SKM-1 treated with dmso at 0.1 percent for 144 hours (cell line): ENCODE results near the gene MAPKAPK2.
"Not testable (repeated sequence)": the region's sequence is repeated elsewhere in the genome, so short reads cannot be mapped to it uniquely, and the experiment has no call there.

ENCODE experiments used
- DNase-seq: peaks from one replicate; lab custom pipeline; 2025; ENCODE audit not compliant: unreplicated experiment; lab: John Stamatoyannopoulos, UW

Gene MAPKAPK2

DNA sequence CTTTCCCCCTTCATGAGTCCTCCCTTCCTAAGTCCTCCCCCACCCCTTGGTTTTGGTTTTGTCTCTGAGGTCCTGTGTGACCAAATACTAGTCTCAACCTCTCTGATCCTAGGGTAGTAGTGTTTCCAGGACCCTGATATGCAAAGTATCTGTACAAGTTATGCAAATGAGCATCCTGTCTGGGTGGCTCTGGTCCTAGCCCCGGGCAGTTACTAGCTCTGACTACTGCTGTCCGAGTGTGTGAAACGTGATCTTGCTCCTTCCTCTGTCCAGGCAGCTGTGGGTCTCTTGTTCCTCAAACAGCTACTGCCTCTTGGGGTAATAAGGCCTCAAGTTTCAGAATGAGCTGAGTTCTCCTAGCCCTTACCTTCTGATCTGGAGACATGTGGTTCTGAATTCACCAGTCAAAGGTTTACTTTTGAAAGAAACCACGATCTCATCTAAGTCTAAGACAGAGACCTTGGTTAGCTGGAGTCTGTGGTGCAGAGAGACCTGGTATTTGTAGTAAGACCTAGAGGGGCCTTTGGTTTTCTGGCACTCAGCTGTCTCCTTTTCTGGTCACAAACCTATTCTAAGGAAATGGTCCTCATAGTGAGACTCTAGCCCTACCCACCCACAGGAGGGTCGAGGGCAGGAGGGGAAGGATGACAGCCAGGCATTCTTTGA lies 54.8 kb downstream of the MAPKAPK2 start:
- DNase-seq: peak; percentile 84

DNA sequence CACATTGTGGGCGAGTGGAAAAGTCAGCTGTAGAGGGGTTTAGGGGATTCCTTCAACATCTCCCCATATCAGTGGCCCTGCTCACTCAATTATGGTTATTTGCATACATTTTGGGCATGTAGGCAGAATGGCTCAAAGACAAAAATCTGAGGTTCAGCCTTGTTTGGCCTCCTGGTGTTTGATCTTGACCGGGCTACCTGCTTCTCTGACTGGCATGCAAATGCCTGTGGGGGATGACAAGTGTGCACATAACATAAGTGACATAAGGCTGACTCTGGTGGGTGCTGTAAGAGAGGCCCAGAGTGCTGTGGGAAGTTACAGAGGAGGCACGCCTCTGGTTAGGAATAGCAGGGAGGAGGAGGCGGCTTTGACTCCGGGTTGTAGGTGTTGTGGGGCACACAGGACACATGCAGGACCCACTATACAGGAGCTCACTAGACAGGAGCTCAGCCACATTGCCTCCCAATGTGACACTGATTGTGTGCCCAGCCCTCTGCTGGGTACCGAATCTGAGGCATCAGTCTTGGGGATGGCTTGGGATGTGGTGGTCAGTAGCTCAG lies 56.5 kb downstream of the MAPKAPK2 start:
- no peak for DNase-seq

DNA sequence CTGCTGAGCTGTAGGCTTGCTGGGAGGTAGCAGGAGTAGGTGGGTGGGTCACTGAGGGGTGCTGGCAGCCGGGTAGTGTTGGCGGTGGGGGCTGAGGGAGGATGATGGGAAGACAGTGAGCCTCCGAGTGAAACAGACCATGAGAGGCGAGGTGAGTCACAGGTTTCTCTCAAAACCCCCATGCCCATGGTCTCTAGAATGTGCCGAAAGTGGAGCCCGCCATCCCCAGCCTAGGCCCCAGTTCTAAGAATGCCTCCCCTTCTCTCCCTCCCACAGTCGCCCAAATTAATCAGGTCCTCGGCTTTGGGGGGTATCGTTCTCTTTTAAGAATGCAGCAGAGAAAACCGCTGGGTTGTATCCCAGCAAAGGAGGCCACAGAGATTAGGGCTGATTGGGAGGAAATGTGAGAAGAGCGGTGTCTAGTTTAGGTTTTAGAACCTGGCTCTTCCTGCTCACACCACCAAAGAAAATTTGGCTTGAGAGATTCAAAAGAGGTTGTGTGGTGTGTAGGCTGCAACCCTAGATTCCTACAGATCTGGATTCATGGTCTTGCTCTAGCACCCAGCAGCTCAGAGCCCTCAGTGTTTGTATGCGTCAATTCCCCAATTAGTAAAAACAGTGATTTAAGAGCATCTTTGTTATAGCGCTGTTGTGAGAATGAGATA lies 58.1 kb downstream of the MAPKAPK2 start:
- no peak for DNase-seq

DNA sequence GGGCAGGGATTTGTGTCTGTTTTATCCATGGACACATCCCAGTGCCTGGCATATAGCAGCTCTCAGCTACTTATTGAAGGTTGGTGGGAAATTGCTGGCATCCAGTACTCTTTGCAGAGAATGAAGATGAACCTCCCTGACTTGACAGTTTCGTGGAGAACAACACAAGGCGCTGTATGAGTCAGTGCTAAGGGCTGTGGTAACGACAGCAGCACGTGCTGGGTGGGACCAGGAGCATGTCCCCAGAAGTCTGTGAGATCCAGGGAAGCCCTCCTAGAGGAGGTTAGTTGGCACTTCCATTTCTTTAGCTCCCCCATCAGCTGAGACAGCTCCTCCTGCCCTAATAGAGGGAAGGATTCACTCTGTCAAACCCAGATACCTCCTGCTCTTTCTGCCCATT lies 60.0 kb downstream of the MAPKAPK2 start:
- DNase-seq: no peak

DNA sequence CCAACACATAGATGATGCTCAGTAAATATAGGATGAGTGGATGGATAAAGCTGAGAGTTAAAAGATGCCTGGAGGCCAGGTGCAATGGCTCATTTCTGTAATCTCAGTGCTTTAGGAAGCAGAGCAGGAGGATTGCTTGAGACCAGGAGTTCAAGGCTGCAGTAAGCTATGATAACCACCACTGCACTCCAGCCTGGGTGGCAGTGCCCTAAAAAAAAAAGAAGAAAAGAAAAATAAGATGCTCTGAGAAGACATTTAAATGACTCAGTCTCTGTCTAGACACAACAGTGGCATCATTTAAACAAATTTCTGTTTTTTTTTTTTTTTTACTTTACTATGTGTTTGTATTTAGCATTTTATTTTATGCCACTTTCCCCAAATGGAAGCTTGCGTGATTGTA lies 60.6 kb downstream of the MAPKAPK2 start:
- no peak for DNase-seq

DNA sequence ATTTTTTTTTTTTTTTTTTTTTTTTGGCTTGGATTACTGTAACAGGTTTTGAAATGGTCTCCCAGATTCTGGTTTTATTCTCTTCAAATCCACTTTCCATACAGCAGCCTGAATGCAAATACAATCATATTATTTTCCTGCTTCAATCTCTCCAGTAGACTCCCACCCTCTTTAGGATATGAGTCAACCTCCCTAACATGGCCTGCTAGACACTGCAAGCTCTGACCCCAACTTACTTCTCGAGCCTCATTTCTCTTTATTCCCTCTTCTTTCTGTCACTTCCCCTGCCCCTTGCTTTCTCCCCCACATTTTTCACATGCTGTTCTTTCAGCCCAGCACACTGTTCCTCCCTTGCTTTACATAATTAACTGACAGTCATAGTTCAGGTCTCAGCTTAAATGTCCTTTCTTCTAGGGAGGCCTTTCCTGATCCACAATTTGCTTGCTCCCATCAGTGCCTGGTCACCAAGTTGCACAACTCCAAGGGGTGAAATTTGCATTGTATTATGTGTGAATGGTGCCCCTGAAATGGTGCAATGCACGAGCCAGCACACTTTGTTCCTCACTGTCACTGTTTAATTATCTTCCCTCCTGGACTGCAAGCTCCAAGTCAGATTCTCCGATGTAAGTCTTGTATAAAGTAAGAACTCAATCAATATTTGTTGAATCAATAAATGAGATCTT lies 63.8 kb downstream of the MAPKAPK2 start:
- peak; percentile 75 for DNase-seq

DNA sequence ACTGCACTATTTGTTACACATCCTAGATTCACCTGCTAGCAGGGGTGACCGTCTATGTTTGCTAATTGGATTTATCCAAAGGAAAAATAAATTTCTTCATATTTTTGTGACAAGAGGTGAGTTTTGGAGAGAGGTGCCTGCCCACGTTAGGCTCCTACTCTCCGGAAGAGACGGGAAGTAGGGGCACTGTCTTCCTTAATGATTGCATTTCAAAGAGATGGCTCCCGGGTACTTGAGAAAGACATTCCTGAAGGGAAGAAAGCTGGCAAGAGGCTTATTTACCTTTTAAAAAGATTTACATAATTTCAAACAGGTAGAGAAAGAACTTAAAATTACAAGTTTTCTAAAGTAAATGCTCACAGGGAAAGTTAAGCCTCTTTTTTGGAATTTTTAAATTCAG lies 67.2 kb downstream of the MAPKAPK2 start:
- no peak for DNase-seq

DNA sequence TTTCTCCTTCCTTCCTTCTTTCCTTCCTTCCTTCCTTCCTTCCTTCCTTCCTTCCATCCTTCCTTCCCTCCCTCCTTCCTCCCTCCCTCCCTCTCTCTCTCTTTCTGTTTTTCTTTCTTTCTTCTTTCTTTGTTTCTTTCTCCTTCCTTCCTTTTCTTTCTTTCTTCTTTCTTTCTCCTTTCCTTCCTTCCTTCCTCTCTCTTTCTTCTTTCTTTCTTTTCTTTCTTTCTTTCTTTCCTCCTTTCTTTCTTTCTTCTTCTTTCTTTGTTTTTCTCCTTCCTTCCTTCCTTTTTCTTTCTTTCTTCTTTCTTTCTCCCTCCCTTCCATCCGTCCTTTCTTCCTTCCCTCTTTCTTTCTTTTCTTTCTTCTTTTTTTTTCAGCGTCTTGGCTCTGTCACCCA lies 67.8 kb downstream of the MAPKAPK2 start:
- DNase-seq: no peak

DNA sequence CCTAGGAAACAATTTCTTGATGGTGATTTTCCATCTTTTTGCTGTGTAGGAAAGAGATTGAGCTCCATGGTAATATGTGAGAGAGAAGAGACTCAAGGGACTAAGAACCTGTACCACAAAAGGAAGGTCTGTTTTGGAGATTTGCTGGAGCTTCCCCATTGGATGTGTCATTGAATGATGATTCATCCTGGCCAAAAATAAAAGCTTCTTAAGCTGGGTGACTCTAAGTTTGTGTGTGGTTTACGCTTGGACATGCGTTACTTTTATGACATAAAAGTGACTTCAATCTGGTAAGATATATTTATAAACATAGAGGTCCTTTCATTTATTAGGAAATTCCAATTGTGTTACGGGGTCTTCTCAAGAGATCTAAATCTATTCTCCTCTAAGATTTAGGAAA lies 68.4 kb downstream of the MAPKAPK2 start:
- DNase-seq: no peak

DNA sequence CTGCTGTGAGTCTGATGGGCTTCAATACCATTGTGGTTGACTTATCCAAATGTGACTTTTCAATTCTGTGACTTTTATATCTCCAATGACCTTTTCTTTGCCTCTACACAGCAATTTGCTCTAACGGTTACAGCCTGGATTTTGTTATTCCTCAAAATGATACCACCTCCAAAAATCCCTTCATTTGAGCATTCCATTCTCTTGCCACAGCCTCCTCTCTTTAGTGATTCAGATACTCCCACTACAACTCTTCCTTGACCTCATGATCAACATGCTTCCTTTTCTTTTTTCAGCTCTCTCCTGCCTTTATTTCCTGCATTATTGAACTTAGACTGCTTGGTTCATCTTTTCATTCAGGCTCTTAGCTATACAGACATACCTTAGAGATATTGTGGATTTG lies 69.3 kb downstream of the MAPKAPK2 start:
- DNase-seq: no peak

DNA sequence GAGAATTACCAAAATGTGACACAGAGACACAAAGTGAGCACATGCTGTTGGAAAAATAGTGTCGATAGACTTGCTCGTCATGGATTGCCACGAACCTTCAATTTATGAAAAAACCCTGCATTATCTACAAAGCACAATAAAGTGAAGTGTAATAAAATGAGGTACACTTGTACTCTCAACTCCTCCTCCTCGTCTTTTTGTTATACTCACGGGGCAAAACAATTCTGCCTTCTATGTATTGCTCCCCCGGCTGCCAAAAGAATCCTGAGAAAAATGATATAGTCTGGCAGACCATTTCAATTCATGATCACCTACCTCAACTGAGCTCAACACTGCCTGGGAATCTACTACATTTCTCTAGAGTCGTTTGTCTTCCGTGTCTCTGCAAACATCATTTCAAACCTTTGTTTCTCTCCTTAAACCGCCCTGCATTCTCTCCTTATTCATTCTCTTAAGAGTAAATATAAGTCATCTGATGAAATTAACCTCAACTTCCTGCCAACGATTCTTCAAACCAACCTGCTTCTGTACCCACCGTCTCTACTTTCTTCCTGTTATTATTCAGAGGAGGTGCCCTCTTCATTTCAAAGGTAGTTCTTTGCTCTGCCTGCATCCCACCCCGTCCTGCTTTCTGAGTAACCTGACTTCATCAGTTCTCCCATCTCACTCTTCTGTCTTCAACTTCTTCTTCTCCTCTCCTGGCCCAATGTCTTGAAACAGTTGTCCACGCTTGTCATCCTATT lies 73.0 kb downstream of the MAPKAPK2 start:
- peak; percentile 37 for DNase-seq

DNA sequence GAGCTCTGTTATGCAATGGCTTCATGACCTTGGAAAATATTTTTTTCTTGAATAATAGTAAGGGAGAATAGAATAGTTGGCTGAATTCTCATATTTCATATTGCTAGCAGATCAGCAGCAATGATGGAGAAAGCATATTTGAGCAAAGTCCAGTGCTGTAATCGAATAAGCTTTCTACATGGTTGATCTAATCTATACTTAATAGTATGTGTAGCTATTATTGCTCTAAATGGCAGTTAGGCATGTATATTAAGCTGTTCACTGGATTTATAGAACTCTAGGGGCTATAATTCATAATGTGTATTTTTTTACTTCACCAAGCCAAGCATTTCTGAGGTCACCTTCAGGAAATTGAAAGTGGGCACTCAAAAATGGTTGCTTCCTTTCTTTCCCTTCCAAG lies 75.9 kb downstream of the MAPKAPK2 start:
- DNase-seq: no peak

DNA sequence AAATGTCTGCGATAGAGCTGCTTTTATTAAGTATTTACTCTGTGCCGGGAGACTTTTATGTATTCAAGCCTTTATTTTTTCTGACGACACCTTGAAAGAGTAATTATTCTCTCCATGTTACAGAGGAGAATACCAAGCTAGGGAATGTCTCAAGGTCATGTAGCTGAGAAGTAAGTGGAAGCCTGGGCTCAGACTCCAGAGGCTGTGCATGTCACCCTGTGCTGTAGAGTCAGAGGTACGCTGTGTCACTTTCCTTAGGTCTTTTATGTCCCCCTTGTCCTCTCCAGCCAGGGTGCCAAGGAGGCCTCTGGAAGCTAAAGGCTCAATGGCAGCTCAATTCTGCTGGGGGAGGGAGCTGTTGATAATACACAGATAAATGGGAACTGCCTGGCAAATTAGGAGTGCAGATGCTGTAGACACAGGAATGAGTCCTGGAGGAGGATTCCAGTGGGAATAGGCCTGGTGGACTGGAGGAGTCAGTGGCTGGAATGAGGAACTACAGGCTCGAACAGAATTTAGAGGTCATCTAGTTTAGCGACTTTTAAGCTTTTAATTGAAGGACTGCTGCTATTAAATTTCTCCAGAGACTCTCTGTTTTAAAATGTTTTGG lies 76.6 kb downstream of the MAPKAPK2 start:
- no peak for DNase-seq

DNA sequence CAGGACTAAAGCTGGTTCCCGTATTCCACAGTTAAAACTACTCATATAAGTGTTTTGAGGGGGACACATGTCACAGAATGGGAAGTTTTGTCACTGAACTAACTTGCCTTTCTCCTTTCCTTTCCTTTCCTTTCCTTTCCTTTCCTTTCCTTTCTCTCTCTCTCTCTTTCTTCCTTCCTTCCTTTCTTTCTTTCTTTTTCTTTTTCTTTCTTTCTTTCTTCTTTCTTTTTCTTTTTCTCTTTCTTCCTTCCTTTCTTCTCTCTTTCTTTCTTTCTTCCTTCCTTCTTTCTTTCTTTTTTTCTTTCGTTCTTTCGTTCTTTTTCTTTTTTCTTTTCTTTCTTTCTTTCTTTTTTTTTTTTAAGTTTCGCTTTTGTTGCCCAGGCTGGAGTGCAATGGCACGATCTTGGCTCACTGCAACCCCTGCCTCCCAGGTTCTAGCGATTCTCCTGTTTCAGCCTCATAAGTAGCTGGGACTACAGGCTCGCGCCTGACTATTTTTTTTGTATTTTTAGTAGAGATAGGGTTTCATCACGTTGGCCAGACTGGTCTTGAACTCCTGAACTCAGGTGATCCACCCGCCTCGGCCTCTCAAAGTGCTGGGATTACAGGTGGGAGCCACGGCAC lies 78.1 kb downstream of the MAPKAPK2 start:
- DNase-seq: not testable (repeated sequence)

DNA sequence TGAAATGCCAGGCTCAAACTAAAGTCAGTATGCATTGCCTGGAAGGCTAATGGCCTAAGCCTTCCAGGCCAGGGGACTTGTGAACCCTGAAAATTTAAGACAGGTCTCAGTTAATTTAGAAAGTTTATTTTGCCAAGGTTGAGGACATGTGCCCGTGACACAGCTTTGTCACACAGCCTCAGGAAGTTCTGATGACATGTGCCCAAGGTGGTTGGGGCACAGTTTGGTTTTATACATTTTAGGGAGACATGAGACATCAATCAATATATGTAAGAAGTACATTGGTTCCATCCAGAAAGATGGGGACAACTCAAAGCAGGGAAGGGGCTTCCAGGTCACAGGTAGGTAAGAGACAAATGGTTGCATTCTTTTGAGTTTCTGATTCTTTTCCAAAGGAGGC lies 81.1 kb downstream of the MAPKAPK2 start:
- not testable (repeated sequence) for DNase-seq

DNA sequence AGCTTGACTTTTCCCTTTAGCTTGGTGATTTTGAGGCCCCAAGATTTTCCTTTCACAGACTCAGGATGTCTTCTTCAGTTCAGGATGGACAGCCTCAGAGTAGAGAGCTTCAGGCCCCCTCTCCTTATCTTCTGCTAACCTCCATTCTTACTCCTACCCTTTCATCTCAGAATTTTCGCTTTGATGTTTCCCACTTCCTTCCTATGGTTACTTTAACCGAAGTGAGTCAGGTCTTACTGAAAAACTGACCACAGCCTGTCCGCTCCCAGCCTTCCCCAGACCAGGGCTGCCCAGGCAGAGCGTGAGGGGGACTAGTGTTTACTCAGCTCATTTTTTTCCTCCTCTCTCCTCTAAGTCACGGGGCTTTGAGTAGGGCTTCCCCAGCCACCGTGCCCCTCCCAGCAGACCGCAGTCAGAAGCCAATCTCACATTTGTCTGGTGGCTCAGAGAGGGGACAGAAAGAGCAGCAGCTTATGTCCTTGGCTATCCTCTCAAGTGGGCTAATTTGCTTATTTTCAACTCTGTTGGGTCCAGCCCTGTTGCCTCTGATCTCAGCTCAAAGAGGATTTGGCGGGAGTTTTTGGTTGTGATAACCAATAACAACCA lies 81.6 kb downstream of the MAPKAPK2 start:
- peak; percentile 60 for DNase-seq

DNA sequence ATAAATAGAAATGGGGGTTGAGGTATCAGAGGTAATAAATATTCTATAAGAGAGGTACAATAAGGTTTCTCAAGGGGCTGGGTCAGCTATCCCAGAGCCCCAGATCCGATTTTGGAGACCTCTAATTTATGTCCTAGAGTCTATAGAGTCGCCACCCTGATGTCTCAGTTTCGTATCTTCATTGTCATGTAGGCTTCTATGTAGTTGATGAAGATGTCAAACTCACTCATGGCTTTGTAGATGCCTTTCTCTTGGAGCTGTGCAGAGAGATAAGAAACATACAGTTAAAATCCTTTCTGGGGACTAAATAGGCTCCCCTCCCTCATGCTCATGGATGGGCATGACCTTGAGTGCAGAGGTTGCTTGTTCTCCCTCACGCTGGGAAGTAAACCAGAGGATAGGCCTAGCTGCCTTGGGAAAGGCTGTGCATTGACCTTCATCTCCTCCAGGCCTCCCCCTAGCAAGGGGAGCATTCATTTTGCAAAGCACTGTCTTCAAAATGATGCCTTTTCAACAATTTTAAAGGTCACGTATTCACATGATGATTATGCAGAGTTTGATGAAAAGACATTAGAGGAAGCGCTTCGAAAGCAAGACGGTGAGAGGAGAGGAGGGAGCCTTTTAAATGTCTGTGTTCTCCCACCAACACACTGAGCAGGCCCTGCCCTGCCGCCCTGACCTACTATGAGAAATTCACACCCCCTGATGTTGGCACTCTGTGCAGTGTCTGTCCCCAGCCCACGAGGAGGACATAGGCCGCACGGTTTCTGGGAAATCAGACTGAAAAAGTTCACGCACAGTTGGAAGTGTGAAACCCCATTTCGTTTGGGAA lies 84.0 kb downstream of the MAPKAPK2 start:
- no peak for DNase-seq

DNA sequence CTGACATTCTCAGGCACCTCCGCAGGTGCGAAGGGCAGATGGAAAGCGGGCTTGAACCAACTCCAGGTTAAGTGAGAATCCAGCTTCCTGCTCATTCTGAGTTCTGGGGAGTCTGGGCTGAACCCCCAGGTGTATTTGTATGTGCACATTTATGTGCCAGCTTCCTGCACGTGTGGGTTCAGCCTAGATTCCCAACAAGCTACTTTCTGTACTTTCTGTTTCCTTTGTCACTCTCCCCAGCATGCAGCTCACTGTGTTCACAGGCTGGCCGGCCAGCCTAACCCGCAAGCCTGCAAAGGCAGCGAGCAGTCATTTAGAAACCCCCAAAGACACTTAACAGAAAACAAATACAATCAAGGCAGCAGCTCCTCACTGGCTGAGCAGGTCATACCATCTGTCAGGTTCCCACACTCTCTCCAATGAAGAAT lies 84.6 kb downstream of the MAPKAPK2 start:
- no peak for DNase-seq
